Measurements from ENCODE around the gene CHST11. TPM values are rescaled to one million over a fixed set of nuclear protein-coding genes. Genes with fewer than 3 reads are reported as not detected.

CHST11 gene
- total and polyA plus RNA-seq, 2 of the 4 experiments (the other 2 are of a cell fraction): 1.4 to 2.7 TPM

- peaks cover 9% of the 10 kb centered on the region for H3K27me3 ChIP-seq (ENCODE audit: control insufficient read depth, insufficient read depth, low read length)
- dilution Hi-C loops (cut with HindIII; ENCODE audit: low sequenced_read_pairs, unreplicated experiment): no loop called here
Measured at GRCh38 chr12:104567832-104568486, 111.2 kb downstream of the CHST11 start.

More at GRCh38 chr12:104567832-104568486, 111.2 kb downstream of the CHST11 start:
- Histone ChIP-seq H3K14ac (replicated peaks; ENCODE audit: low read depth, low read length) (0 out of 2 replicates have a peak overlapping the region, but pooled peaks have one; percentile 30), H3K9me1 (ENCODE audit: insufficient read depth, low read length) (peaks cover 2% of the 10 kb centered on the region; the same call in 1 of the 2 replicates), H2AK9ac (replicated peaks; ENCODE audit: low read depth, low read length, poor library complexity) (no peak overlapping the region), H4K91ac (ENCODE audit: insufficient read depth, low read depth, low read length) (no peak overlapping the region), H3K36me3 (ENCODE audit: control insufficient read depth, insufficient read depth, low read length) (no peaks in the 10 kb centered on the region), H2BK20ac (ENCODE audit: low read depth, low read length) (no peak overlapping the region), H4K5ac (ENCODE audit: low read depth, low read length) (no peak overlapping the region), H3K4me3 (ENCODE audit: insufficient read depth, low read depth, low read length) (no peak overlapping the region), H3K9ac (ENCODE audit: low read depth, low read length) (no peak overlapping the region), H3K23ac (ENCODE audit: low read depth, low read length) (no peak overlapping the region), H3K27ac (ENCODE audit: insufficient read depth, low read length) (no peak overlapping the region), H3K79me1 (ENCODE audit: low read depth in 1 of 2, low read length in 2 of 2) (no peaks in the 10 kb centered on the region), H3K4me2 (ENCODE audit: low read depth, low read length) (no peak overlapping the region), H3K18ac (ENCODE audit: low read depth, low read length) (no peak overlapping the region), H4K20me1 (ENCODE audit: insufficient read depth, low read length) (no peaks in the 10 kb centered on the region), H2BK120ac (ENCODE audit: low read depth, low read length) (no peak overlapping the region), H2AFZ (replicated peaks; ENCODE audit: low read length, poor library complexity) (peak overlapping the region; percentile 49), H3K4me1 (ENCODE audit: control insufficient read depth, insufficient read depth, low read length) (no peaks in the 10 kb centered on the region), H2BK5ac (ENCODE audit: low read depth, low read length, poor library complexity, severe bottlenecking) (no peak overlapping the region), H3K56ac (ENCODE audit: extremely low read depth, insufficient read depth, low read length) (no peak overlapping the region), H4K8ac (ENCODE audit: low read depth in 2 of 2, low read length in 2 of 2) (no peak overlapping the region), H2AK5ac (ENCODE audit: low read depth, low read length) (no peak overlapping the region), H3K9me3 (ENCODE audit: control insufficient read depth, insufficient read depth, low read length) (peaks cover 8% of the 10 kb centered on the region), H3K4ac (ENCODE audit: low read depth, low read length) (no peak overlapping the region), H2BK15ac (ENCODE audit: low read depth, low read length) (no peak overlapping the region)
- DNase-seq: no peak
- TF ChIP-seq FOS (IDR thresholded peaks at IDR 0.05; ENCODE audit: low read depth, low read length): no peak
- intact Hi-C loops (cut with micrococcal nuclease): no loop called here
- ATAC-seq (ENCODE audit: low read depth): no peak
- in situ Hi-C loops (cut with MboI; ENCODE audit: low sequenced_read_pairs): no loop called here
- CTCF ChIA-PET: interaction anchor here (1.6 kb wide), 1 partner anchor 186 kb away, joined by 5 read pairs; no protein-coding TSS in a partner anchor
- no TSS peak for BruUV-seq (replicated peaks)
- WGBS, 2 experiments (ENCODE audit: extremely low coverage in 2 of 2, insufficient read length in 1 of 2): no CpG with 5 or more reads among the region's 5 CpGs
- POLR2A ChIA-PET (ENCODE audit: unreplicated experiment): no interaction called here
